Epithelial cell of umbilical artery (primary cell): Measurements from ENCODE around the gene BGN. TPM values are rescaled to one million over a fixed set of nuclear protein-coding genes. Genes with fewer than 3 reads are reported as not detected.

Experiments used
- total RNA-seq: library from RNA; depleted of rRNA; stranded (reverse); fragments of >200 nt; gene quantifications from 2 replicates; pipeline ENCODE4 v1.2.3, GENCODE V29; 2014

Gene BGN
- total RNA-seq: 15.7 and 30.5 TPM in 2 replicates

GRCh38 chrX:153494541-153495361, at the start of gene BGN:
Gene BGN (plus strand): TSS chrX:153494980. CDS start chrX:153504632, 9,652 bp downstream.

GRCh38 chrX:153445856-153446635, 48.7 kb upstream of the BGN start, which contains the start of gene TREX2:
Gene TREX2 (minus strand): TSS chrX:153446056. CDS start chrX:153445430, 626 bp downstream.

GRCh38 chrX:153470411-153471363, 24.1 kb upstream of the BGN start, which contains the start of gene HAUS7:
Gene HAUS7 (minus strand): TSS chrX:153470576. CDS start chrX:153470557, 19 bp downstream.

GRCh38 chrX:153517423-153517822, 22.6 kb downstream of the BGN start, which contains the start of gene ATP2B3:
Gene ATP2B3 (plus strand): TSS chrX:153517642. CDS start chrX:153536248, 18,606 bp downstream.

Other genes starting within 250 kb of the BGN start
- not detected in 2 replicates for gene PNMA6F, start 173.2 kb upstream of the BGN start, total RNA-seq
- 3.6 and 5.2 TPM in 2 replicates for gene ZNF275, start 160.8 kb upstream of the BGN start, total RNA-seq
- not detected in 2 replicates for gene PNMA6E, start 93.6 kb upstream of the BGN start, total RNA-seq
- gene ZFP92, start 83.5 kb upstream of the BGN start, total RNA-seq: 1.6 and 2.0 TPM in 2 replicates
- gene TREX2, start 48.9 kb upstream of the BGN start, total RNA-seq: 0.91 and 8.8 TPM in 2 replicates
- 13.0 and 44.1 TPM in 2 replicates for gene HAUS7, start 24.4 kb upstream of the BGN start, total RNA-seq
- gene ATP2B3, start 22.7 kb downstream of the BGN start, total RNA-seq: not detected in 2 replicates
- 42.6 and 43.9 TPM in 2 replicates for gene CCNQ, start 104.2 kb downstream of the BGN start, total RNA-seq
- 0.15 and 0.32 TPM in 2 replicates for gene DUSP9, start 152.2 kb downstream of the BGN start, total RNA-seq
- not detected in 2 replicates for gene PNCK, start 178.8 kb downstream of the BGN start, total RNA-seq
- 3.0 and 6.2 TPM in 2 replicates for gene SLC6A8, start 192.9 kb downstream of the BGN start, total RNA-seq
- 331 and 335 TPM in 2 replicates for gene BCAP31, start 229.4 kb downstream of the BGN start, total RNA-seq
- 10.7 and 10.9 TPM in 2 replicates for gene ABCD1, start 229.9 kb downstream of the BGN start, total RNA-seq